Measurements from ENCODE around the gene RSPH6A. TPM values are rescaled to one million over a fixed set of nuclear protein-coding genes. Genes with fewer than 3 reads are reported as not detected.

The RSPH6A gene
- total RNA-seq, 2 donors from 2014 or later, result 0.12 TPM; not detected in 1

DNA sequence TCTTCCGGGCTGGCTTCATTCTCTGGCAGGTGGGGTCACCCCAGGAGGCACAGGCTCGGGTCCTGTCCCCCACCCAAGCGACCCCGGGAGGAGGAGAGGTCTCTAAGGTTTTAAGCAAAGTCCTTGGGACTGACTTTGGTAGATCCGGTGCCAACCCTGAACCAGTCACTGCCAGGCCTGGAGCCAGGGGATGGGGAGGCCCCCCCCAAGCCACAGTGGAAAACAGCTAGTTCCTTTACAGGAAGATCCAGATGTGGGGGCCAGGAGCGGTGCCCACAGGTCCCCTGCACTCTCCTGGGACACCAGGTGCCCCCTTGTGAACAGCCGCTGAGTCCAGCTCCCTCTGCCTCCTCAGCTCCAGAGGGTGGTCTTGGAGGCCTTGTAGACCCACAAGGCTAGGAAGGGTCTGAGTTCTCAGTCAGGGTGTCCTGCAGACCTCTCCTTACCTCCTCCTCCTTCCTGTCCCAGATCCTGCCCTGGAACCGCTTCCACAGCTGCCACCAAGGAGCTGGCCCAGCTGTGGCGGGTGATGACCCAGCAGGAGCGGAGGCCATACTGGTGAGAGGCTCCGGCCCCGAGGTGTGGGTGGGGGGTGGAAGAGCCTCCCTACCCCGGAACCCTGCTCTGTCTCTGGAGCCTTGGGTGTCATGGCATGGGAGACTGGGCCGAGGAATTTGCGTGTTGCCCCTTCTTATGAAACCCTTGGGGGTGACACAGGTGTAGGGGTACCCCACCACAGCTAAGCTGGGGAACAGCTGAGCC lies 52.1 kb downstream of the RSPH6A start:
- DNase-seq, result no peak
- Histone ChIP-seq H3K9me3 (no peaks in the 10 kb centered on the region), H3K36me3 (no peaks in the 10 kb centered on the region), H3K9ac (ENCODE audit: low read depth in 2 of 2, low read length in 2 of 2) (no peak overlapping the region), H3K4me3 (no peak overlapping the region), H3K4me1 (peaks cover 8% of the 10 kb centered on the region), H3K27me3 (no peaks in the 10 kb centered on the region), H3K27ac (no peak overlapping the region)
- TF ChIP-seq, protein P1, sequence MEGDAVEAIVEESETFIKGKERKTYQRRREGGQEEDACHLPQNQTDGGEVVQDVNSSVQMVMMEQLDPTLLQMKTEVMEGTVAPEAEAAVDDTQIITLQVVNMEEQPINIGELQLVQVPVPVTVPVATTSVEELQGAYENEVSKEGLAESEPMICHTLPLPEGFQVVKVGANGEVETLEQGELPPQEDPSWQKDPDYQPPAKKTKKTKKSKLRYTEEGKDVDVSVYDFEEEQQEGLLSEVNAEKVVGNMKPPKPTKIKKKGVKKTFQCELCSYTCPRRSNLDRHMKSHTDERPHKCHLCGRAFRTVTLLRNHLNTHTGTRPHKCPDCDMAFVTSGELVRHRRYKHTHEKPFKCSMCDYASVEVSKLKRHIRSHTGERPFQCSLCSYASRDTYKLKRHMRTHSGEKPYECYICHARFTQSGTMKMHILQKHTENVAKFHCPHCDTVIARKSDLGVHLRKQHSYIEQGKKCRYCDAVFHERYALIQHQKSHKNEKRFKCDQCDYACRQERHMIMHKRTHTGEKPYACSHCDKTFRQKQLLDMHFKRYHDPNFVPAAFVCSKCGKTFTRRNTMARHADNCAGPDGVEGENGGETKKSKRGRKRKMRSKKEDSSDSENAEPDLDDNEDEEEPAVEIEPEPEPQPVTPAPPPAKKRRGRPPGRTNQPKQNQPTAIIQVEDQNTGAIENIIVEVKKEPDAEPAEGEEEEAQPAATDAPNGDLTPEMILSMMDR (IDR thresholded peaks at IDR 0.05), result no peak
- intact Hi-C loops (cut with DNase I), result no loop called here

GRCh38 chr19:45761714-45762113 lies 53.4 kb downstream of the RSPH6A start:
- TF ChIP-seq, protein P1 (IDR thresholded peaks at IDR 0.05), result no peak
- intact Hi-C loops (cut with DNase I), result no loop called here

GRCh38 chr19:45758921-45759320 lies 56.2 kb downstream of the RSPH6A start:
- H3K9ac ChIP-seq (ENCODE audit: low read depth in 2 of 2, low read length in 2 of 2), result no peak overlapping the region
- no peak overlapping the region for H3K4me3 ChIP-seq
- no peaks in the 10 kb centered on the region for H3K4me1 ChIP-seq
- H3K9me3 ChIP-seq, result no peaks in the 10 kb centered on the region
- no peaks in the 10 kb centered on the region for H3K36me3 ChIP-seq
- H3K27me3 ChIP-seq, result no peaks in the 10 kb centered on the region
- DNase-seq, result no peak
- intact Hi-C loops (cut with DNase I), result no loop called here
- TF ChIP-seq, protein P1 (IDR thresholded peaks at IDR 0.05), result no peak
- H3K27ac ChIP-seq, result no peak overlapping the region

More at GRCh38 chr19:45761714-45762113, 53.4 kb downstream of the RSPH6A start:
- no peaks in the 10 kb centered on the region for H3K27me3 ChIP-seq
- no peak overlapping the region for H3K9ac ChIP-seq (ENCODE audit: low read depth in 2 of 2, low read length in 2 of 2)
- H3K9me3 ChIP-seq, result no peaks in the 10 kb centered on the region
- no peak overlapping the region for H3K4me3 ChIP-seq
- DNase-seq, result no peak
- H3K4me1 ChIP-seq, result peaks cover 8% of the 10 kb centered on the region
- H3K27ac ChIP-seq, result no peak overlapping the region
- no peaks in the 10 kb centered on the region for H3K36me3 ChIP-seq

GRCh38 chr19:45757695-45758094 lies 57.4 kb downstream of the RSPH6A start:
- Histone ChIP-seq H3K4me1 (no peaks in the 10 kb centered on the region), H3K27me3 (no peaks in the 10 kb centered on the region), H3K9ac (ENCODE audit: low read depth in 2 of 2, low read length in 2 of 2) (no peak overlapping the region), H3K4me3 (no peak overlapping the region), H3K36me3 (no peaks in the 10 kb centered on the region), H3K9me3 (no peaks in the 10 kb centered on the region), H3K27ac (no peak overlapping the region)
- intact Hi-C loops (cut with DNase I), result no loop called here
- TF ChIP-seq, protein P1 (IDR thresholded peaks at IDR 0.05), result no peak
- DNase-seq, result no peak

DNA sequence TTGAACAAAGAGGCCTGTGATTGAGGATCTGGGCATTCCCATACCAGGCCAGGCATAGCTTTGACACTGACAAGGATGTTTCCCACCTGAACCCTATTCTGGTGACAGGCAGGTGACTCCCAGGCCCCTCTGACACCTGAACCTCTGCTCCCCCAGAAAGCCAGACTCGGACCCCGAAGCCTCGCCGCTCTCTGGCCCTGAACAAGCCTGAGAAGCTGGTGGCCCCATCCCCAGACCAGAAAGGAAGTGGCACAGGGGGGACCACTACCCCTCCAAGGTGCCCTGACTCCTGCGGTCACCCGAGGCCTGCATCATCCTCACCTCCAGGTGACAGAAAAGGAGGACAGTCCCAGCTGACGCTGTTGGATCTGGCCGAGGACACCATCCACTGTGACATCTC lies 60.8 kb downstream of the RSPH6A start:
- no peaks in the 10 kb centered on the region for H3K36me3 ChIP-seq
- TF ChIP-seq, protein P1 (IDR thresholded peaks at IDR 0.05), result no peak
- H3K27ac ChIP-seq, result no peak overlapping the region
- H3K27me3 ChIP-seq, result no peaks in the 10 kb centered on the region
- no peaks in the 10 kb centered on the region for H3K9me3 ChIP-seq
- H3K4me1 ChIP-seq, result no peaks in the 10 kb centered on the region
- no peak overlapping the region for H3K9ac ChIP-seq (ENCODE audit: low read depth in 2 of 2, low read length in 2 of 2)
- no peak for DNase-seq
- intact Hi-C loops (cut with DNase I), result no loop called here
- H3K4me3 ChIP-seq, result no peak overlapping the region

Data from colonic mucosa (tissue), 4 donors.